LNCAP (cell line): Measurements from ENCODE around the gene NPEPPS.

ENCODE experiments used
- TF ChIP-seq, protein P1 (sequence below): fragments of 450-650 bp; IDR thresholded peaks from 2 replicates; pipeline ENCODE4 v1.5.1; 2017; ENCODE audit warnings: mild to moderate bottlenecking

The NPEPPS gene

DNA sequence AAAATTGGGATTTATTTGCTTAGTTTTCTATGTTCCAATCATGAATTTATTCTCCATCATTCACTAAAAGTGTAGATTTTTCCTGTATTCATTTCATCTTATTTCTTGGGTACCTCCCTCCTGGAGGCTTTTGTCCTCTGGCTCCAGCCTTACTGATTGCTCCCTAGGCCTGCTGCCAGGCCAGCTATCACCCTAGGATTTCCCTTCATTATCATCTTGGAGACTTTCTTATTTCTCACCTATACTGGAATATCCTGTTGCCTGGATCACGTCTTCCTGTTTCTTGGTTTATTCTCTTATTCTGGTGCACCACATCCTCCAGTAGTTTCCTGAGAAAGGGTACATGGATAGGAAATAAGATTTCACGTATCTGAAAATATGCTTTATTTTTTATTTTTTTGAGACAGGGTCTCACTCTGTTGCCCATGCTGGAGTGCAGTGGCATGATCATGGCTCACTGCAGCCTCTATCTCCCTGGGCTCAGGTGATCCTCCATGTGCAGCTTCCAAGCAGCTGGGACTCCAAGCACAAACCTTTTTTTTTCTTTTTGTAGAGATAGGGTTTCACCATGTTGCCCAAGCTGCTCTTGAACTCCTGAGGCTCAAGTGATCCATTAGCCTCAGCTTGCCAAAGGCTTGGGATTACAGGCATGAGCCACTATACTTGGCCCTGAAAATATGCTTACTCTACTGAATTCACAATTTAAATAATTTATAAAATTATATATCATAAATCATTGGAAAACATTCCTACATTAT, 105.5 kb downstream of the NPEPPS start:
- TF ChIP-seq, protein P1, sequence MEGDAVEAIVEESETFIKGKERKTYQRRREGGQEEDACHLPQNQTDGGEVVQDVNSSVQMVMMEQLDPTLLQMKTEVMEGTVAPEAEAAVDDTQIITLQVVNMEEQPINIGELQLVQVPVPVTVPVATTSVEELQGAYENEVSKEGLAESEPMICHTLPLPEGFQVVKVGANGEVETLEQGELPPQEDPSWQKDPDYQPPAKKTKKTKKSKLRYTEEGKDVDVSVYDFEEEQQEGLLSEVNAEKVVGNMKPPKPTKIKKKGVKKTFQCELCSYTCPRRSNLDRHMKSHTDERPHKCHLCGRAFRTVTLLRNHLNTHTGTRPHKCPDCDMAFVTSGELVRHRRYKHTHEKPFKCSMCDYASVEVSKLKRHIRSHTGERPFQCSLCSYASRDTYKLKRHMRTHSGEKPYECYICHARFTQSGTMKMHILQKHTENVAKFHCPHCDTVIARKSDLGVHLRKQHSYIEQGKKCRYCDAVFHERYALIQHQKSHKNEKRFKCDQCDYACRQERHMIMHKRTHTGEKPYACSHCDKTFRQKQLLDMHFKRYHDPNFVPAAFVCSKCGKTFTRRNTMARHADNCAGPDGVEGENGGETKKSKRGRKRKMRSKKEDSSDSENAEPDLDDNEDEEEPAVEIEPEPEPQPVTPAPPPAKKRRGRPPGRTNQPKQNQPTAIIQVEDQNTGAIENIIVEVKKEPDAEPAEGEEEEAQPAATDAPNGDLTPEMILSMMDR, result no peak

DNA sequence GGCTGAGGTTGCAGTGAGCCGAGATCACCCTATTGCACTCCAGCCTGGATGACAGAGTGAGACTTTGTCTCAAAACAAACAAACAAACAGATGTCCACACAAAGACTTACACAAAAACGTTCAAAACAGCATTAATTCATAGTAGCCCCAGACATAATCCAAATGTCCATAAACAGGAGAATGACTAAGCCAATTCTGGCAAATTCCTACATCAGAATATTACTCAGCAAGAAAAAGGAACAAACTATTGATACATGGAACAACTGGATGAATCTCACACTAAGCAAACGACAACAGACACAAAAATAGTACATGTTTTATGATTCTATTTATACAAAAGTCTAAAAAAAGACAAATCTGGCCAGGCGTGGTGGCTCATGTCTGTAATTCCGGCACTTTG, 108.0 kb downstream of the NPEPPS start:
- TF ChIP-seq, protein P1, result no peak

GRCh38 chr17:47640076-47640475, 109.2 kb downstream of the NPEPPS start:
- TF ChIP-seq, protein P1, result no peak

DNA sequence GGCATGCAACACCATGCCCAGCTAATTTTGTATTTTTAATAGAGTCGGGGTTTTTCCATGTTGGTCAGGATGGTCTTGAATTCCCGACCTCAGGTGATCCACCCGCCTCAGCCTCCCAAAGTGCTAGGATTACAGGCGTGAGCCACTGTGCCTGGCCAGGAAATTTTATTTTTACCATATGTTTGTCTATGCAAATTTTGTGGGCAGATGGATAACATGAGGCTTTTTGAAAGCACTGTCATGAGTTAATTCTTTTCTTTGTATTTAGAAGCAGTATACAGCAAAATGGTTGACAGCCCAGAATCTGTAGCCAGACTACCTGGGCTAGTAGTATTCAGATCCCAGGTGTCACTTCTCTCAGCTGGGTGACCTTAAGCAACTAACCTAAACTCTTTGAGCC, 110.3 kb downstream of the NPEPPS start:
- TF ChIP-seq, protein P1, result no peak

GRCh38 chr17:47643116-47643515, 112.2 kb downstream of the NPEPPS start:
- TF ChIP-seq, protein P1, result no peak

- TF ChIP-seq, protein P1, result no peak
Measured at GRCh38 chr17:47644324-47644723, 113.4 kb downstream of the NPEPPS start.

GRCh38 chr17:47649153-47649971, 118.5 kb downstream of the NPEPPS start, which contains the start of gene KPNB1:
Gene KPNB1 (plus strand): TSS chr17:47649919. CDS start chr17:47650245, 326 bp downstream.
- TF ChIP-seq, protein P1, result no peak
